NCI-H187 treated with DMSO at 0.1 percent for 48 hours (cell line): ENCODE results near the gene ASB6.

Experiments
- DNase-seq: peaks from one replicate; lab custom pipeline; 2025; lab: John Stamatoyannopoulos, UW

ASB6 gene, protein sequence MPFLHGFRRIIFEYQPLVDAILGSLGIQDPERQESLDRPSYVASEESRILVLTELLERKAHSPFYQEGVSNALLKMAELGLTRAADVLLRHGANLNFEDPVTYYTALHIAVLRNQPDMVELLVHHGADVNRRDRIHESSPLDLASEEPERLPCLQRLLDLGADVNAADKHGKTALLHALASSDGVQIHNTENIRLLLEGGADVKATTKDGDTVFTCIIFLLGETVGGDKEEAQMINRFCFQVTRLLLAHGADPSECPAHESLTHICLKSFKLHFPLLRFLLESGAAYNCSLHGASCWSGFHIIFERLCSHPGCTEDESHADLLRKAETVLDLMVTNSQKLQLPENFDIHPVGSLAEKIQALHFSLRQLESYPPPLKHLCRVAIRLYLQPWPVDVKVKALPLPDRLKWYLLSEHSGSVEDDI

GRCh38 chr9:129641750-129642585, at the start of gene ASB6:
Gene ASB6 (minus strand): TSS chr9:129642151. CDS start chr9:129641999, 152 bp downstream.
- no peak for DNase-seq

- DNase-seq: no peak
Measured at GRCh38 chr9:129688285-129689043, 46.5 kb upstream of the ASB6 start.

DNA sequence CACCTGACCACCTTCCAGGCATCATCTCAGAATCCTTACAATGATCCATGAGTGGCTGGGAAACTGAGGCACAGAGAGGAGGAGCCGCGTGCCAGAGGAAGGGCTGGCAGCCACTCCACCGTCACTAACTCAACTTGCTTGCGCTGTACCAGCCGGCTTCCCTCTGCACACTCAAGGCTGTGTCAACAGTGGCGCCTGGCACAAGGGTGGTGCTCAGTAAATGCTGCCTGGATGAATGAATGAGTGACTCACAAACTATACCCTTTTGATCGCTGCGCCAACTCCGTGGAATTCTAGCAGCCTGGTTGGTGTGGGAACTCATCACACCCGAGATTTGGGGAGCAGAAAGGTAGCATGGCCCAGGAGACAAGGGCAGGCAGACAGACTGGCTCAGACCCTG, 45.4 kb upstream of the ASB6 start:
- no peak for DNase-seq

DNA sequence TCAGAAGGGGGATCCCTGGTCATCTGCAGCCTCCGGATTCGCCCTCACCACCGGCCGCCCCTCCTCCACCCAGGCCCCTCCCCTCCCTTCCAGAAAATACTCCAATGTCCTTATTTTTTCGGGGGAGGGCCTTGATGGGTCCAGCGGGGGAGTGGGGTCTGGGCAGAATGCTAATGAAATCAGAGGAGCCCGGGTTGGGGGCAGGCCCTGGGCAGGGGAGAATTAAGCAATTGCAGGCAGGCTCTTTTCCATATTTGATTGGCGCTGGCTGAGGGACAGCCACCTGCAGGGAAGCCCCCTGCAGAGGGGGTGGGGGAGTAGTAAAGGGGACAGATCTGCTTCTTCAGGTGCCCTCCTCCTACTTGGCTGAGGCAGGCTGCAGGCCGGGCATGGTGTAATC, 44.8 kb upstream of the ASB6 start:
- DNase-seq: no peak

DNA sequence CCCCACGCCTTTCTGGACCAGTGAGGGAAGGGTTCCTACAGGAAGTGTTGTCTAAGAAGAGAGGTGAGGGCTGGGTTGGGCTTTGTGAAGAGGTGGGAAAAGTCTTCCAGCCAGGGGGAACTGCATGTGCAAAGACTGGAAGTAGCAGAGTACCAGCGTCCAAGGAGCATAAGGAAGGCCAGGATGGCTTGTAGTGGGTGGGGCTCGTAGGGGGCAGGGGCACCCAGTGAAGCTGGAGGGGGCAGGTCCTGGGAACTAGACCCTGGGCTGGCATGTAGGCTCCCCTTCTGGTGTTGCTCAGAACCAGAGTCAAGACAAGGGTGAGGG, 43.9 kb upstream of the ASB6 start:
- DNase-seq: no peak

GRCh38 chr9:129685220-129685932, 43.4 kb upstream of the ASB6 start:
- no peak for DNase-seq

DNA sequence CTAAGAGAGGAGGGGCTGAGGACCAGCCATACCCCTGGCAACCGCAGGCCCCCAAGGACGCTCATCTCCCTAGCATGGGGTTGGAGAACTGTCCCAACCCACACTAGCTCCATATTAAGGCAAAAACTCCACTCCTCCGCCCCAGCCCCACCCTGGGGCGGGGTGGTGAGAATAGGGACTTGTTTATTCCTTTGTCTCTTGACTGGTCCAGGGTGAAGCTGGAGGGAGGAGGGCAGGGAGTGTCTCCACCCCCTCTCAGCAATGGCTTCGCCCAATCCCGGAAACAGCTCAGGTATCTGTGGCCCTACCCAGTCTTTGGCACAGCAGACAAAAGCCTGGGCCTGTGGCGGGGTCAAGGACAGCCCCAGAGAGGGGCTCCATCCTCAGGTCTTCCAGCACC, 40.4 kb upstream of the ASB6 start:
- DNase-seq: no peak

- no peak for DNase-seq
Measured at GRCh38 chr9:129681924-129682323, 40.0 kb upstream of the ASB6 start.

GRCh38 chr9:129679537-129679936, 37.6 kb upstream of the ASB6 start:
- DNase-seq: no peak

GRCh38 chr9:129678844-129679243, 36.9 kb upstream of the ASB6 start:
- DNase-seq: no peak

GRCh38 chr9:129677456-129677855, 35.5 kb upstream of the ASB6 start:
- DNase-seq: no peak

DNA sequence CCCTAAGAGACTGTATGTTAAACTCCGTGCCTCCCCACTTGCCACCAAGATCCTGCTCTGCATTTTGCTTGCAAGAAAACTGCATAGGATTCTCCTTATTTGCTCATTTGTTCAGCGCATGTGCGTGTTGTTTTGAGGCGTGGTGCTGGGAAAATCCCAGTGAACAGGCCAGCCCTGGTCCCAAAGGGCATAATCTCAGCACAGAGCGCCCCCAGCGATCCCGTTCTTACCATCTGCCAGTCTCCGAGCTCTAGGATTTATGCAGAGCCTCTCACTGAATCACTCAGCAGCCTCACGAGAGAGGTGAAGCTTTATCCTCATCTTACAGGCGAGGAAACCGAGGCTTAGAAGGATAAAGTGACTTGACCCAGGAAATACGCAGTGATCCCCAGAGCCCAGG, 35.0 kb upstream of the ASB6 start:
- DNase-seq: no peak

GRCh38 chr9:129676287-129676686, 34.3 kb upstream of the ASB6 start:
- DNase-seq: no peak

- no peak for DNase-seq
Measured at GRCh38 chr9:129675620-129676019, 33.7 kb upstream of the ASB6 start.

DNA sequence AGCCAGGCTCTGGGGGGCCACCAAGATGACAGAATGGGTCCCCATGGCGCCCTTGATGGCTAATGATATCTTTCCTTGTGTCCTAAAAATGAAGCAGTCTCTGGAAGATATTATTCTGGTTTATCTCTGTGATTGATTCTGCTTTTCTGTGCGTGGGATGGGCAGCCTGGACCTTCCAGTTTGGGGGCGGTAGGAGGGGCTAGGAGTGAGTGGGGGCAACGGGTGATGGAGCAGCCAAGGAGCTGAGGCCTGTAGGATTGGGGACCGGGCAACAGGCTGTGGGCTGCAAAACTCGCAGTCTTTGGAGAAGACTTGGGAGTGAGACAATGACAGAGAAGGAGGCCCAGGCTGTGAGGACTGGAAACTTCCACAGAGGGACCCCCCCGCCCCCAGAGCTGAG, 32.3 kb upstream of the ASB6 start:
- no peak for DNase-seq

- no peak for DNase-seq
Measured at GRCh38 chr9:129673602-129674001, 31.7 kb upstream of the ASB6 start.

GRCh38 chr9:129672702-129673101, 30.8 kb upstream of the ASB6 start:
- DNase-seq: no peak

DNA sequence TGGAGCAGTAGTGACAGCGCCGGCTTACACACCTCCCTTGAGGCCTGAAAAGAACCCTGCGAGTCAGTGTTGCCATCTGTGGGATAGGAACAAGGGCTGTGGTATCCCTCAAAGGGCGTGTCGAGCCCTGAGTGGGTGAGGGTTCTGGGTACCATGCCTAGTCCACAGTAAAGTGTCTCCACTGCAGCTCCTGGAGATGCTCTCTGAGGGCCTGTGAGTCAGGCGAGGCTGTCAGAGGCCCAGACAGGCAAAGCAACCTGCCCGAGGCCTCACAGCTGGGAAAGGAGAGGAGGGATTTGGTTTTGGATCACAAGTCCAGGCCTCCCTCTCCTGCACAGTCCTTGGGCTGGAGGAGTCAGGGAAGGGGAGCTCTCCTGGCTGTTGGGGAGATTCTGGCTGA, 29.6 kb upstream of the ASB6 start:
- DNase-seq: no peak

DNA sequence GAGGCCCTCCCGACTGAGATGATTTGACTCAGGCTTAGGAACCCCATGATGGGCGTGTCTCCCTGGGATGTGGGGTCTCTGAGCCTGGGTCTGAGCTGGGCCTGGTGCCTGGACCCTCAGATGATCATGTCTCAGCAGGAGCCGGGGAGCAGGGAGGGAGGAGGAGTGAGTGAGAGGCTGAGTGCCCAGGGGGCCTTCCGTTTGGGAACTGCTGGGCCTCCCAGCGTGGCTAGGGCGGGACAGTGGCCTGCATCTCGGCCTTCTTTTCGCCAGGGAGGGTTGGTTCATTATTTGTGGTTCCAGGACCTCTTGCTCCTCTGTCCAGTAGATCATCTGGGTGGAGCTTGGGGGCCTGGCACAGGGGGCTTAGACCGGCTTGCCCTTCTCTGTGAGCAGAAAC, 29.1 kb upstream of the ASB6 start:
- no peak for DNase-seq

DNA sequence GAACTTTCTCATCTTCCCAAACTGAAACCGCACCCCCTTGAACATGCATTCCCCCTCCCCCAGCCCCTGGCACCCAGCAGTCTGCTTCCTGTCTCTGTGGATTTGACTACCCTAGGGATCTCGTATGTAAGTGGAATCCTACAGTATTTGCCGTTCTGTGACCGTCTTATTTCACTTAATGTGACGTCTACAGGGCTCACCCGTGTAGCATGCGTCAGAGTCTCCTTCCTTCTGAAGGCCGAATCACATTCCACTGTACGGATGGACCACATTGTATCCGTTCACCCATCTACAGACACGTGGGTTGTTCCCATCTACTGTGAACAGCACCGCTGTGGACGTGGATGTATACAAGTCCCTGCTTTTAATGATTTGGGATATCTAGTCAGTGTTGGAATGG, 28.0 kb upstream of the ASB6 start:
- DNase-seq: no peak

DNA sequence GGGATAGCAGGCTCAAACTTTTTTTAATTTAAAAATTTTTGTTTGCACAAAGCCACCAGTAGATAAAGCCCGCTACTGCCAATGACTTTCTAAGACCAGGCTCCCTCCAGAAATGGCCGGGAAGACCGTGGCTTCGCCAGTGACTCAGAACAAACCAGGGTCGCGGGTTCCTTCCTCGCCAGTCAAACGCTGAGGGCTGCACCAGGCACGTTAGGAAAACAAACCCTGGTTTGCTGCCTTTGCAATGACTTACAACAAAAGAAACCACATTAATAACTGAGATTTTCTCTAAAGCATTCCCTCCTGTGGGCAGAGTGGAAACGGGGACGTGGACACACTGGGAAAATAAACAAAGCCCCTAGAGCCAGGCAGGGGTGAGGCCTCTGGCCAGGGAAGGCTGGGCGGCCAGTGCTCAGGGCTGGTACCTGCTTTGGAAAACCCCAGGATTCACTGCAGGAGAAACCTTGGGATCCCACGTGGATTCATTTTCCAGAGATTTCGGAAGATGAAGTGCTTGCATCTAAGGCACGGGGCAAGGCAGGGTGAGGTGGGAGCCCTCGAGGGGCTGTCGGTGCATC, 27.3 kb upstream of the ASB6 start:
- DNase-seq: no peak

- no peak for DNase-seq
Measured at GRCh38 chr9:129667850-129668249, 25.9 kb upstream of the ASB6 start.
